Stimulated activated CD4-positive, alpha-beta T cell treated with anti-CD3 and anti-CD28 coated beads, Interleukin-15, amount 100 ng/mL, for 48 hours (primary cell): Measurements from ENCODE around the gene LRFN2.

Source experiments
- DNase-seq, 2 donors: peaks; one replicate each; pipeline ENCODE4 v3.0.0-alpha.2; 2020; ENCODE audit warnings: low read depth in 2 of 2

Gene LRFN2

DNA sequence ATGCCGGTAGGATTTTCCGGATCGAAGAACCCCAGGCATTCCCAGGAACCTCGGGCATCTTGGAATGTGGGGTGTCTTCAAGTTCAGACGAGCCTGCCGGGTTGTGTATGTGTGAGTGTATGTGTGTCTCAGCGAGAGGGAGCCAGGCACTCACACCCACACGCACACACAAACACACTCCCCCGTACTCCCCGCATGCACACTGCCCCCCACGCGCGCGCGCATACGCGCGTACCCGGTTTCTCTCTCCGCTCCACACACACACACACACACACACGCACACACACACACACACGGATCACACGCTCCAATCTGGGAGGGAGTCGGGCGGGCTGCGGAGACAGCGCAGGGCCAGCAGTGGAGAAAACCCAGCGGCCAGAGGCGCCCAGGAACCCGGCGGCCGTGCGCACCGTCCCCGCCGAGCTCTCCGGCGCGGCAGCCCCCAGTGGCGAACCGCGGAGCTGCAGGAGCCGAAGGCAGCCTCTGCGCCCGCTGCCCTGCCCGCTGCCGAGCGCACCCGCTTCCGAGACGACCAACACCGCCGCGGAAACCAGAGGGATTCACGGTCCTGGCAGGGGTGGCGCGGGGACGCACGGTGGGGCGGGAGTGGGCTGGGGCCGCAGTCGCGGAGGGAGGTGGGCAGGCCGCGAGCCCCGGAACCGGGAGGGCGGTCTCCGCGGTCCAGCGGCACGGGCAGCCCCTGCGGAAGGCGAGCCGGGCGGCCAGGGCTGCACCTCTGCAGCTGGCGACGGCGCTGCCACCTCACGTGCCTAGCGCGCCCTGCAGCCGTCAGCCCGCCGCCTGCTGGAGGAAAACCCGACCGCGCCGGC is at the start of gene LRFN2:
Gene LRFN2 (minus strand): TSS at position 125 of the 830 bp plus-strand sequence.
- peak; percentile 43 to 63 for DNase-seq

DNA sequence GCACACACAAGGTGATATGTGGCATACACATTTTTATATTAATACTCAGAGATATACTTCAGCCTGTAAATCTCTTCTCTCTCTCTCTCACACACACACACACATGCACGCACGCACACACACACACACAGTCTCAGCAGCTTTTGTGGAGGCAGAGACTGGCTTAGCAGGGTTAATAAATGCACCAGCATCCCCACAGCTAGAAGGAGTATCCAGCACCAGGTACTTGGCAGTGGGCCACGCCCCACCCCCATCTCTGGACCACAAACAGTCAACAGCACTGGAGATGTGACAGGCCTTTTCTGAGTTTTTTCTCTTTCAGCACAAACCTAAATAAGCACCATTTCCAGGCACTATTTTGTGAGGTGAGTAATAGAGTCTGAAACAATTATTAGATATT is 47.3 kb upstream of the LRFN2 start:
- DNase-seq = no peak

- no peak for DNase-seq
Measured at GRCh38 chr6:40631744-40632143, 44.6 kb upstream of the LRFN2 start.

- no peak for DNase-seq
Measured at GRCh38 chr6:40630488-40630887, 43.3 kb upstream of the LRFN2 start.

- DNase-seq = no peak
Measured at GRCh38 chr6:40630051-40630450, 42.9 kb upstream of the LRFN2 start.

DNA sequence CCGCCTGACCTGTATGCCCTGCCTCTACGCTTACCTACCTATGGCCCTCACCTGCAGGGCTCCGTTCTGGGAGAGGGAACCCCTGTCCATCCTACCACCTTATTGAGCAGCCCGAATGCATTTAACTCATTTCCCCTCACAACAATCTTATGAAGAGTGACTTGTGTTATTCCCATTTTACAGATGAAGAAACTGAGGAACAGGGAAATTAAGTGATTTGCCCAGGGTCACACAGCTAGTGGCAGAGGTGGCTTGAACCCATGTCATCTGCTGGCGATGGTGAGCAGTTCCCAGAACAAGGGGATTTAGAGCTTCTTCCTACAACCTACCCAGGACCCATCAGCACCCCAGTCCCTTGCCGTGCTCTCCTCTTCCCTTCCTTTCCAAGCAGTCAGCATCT is 42.3 kb upstream of the LRFN2 start:
- no peak for DNase-seq

DNA sequence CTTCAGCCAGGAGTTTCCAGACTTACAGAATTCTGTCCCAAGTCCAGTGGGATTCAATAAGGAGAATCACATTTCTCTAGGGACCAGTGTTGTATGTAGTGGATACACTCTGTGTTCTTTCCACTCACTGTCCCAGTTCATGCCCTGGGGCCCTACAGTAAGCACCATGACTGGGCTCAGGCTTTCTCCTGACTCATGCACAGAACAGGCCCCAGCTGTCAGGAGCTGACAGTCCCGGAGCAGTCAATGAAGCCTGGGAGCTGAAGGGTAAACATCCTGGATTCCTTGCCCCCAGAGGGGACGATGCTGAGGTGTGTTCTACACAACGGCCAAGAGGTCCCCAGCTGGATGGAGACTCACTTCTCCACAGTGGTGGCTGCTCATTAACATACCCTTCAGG is 40.2 kb upstream of the LRFN2 start:
- DNase-seq = no peak

DNA sequence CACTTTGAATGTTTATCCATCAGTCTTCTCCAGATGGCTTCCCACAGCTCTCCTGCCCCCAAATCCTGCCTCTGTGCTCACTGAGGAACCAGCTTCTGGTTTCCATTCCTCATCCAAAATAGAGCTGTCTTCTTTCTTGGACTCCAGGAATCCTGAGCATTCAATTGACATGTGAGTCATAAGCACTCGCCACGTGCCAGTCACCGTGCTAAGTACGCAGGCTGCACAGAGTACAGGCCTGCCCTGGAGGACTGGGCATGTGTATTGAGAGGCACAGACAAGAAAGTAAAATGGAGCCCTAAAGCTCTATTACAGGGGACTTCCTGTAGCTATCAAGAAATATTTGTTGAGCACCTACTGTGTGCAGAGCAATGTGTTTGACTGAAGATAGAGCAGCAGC is 39.7 kb upstream of the LRFN2 start:
- DNase-seq = no peak

DNA sequence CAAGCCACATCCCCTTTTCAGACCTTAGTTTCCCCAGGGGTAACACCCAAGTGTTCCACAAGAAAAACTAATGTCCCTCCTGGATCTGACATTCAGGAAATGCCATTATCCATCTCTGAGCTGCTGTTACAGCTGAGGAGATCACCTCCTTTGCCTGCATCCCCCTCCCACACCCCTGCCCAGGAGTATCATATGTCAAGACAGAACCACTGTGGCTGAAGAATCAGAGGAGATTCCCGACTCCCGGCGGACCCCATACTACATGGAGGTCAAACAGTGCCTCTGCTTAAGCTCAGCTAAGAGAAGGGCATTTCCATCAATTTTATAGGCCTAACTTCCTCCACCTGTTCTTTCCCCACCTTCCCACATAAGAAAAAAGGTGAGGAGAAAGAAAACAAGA is 36.8 kb upstream of the LRFN2 start:
- no peak for DNase-seq

DNA sequence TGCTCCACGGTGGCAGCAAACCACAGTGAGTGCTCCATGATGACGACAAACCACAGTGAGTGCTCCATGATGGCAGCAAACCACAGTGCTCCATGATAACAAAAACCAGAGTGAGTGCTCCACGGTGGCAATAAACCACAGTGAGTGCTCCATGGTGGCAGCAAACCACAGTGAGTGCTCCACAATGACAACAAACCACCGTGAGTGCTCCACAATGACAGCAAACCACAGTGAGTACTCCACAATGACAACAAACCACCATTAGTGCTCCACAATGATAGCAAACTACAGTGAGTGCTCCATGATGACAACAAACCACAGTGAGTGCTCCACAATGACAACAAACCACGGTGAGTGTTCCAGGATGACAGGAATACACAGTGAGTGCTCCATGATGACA is 36.0 kb upstream of the LRFN2 start:
- no peak for DNase-seq

DNA sequence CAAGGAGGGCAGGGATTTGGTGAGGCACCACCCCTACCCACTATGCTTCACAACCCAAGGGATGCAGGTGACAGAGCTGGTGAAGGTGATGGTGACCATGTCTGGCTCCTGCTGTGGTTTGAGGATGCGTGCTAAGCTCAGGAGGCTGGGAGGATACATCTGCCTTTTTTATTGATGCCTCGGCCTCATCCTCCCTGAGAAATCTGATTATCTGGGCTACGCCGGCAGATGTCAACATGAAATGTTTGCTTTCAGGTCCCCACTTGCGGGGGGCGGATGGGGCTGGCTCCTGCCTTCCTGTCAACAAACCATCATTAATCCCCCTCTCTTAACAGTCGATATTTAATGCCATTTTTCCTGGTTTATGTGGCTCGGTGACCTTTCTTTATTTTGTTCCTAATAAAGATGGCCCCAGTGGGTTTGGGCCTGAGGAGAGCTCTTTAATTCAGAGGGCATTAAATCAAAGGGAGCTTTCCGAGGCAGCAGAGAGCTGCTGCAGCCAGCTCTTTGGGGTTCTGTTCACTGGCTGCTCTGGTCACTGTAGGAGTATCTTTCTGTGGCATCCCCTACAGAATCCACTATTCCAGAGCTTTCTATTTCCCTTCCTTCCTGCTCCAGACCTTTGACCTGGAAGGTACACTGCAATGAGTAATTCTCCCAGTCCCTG is 33.5 kb upstream of the LRFN2 start:
- no peak for DNase-seq

- no peak for DNase-seq
Measured at GRCh38 chr6:40614671-40615070, 27.5 kb upstream of the LRFN2 start.

GRCh38 chr6:40611912-40612311 is 24.7 kb upstream of the LRFN2 start:
- no peak for DNase-seq

DNA sequence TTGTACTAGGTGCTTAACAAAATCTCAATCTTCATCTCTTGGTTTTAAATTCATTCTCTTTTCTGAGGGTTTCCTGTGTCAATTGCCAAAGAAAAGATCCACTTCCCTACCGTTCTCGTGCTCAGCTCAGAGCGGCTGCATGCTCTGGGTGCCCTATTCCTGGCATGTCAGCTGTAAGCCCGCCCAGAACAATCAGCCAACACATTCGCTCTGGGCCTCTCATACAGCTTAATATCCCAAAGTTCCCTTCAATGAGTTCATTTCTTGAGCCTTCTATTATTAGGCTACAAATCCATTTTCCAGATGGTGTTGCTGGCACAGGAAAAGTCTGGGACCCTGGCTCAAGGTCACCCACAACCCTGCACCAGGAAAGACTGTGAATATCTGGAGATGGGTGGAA is 24.3 kb upstream of the LRFN2 start:
- DNase-seq = no peak

GRCh38 chr6:40610229-40610628 is 23.1 kb upstream of the LRFN2 start:
- DNase-seq = no peak

DNA sequence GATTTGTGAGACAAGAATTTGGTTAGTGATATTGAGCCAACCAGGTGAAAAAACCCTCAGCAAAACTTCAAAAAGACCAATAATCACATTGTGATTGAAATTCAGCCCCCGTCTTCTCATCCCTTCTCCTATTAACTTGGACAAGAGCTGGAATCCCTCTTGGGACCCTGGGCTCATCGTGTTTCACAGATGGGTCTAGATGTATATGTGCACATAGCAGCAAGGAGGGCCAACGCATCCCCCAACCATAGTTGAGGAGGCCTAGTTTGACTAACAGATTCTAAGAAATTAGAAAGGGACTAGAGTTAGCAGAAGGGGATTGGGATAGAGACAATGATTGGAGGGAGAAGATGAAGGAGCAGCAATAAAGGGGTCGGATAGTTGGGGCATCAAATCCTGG is 19.8 kb upstream of the LRFN2 start:
- no peak for DNase-seq

- no peak for DNase-seq
Measured at GRCh38 chr6:40606526-40606925, 19.4 kb upstream of the LRFN2 start.

GRCh38 chr6:40604082-40604481 is 16.9 kb upstream of the LRFN2 start:
- DNase-seq = no peak

DNA sequence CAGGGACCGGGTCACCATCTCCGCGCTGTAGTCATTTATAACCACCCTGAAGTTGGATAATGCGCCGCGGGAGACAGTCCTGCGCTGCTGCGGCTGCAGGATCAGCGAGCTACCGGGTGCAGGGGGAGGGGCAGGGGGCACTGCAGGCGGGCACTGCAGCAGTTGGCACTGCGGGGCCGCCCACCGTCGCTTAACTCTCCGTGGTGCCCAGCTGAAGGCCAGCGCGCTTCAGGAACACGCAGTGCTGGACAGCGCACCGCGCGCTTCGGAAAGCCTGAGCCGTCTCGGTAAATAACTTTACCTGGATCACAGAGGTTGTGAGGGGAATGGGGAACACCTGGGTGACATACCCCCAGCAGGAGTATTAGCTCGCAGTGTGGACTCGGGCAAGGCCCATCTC is 12.4 kb upstream of the LRFN2 start:
- DNase-seq = no peak

DNA sequence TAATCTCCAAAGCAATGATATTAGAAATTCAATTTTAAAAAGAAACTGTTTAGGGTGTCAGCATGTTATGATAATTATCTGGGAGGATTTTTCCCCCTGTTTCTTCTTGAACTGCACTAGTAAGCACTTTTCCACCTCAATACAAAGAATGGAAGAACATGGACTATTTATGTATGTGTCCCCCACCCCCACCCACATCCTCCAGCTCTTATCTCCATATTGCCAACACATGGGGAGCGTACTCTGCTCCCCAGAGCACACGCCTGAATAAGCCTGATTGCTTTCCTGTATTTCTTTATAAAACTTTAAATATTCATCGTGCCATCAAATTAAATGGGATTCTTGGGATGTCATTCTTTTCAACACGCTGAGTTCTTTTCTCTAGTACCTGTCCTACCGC is 11.4 kb upstream of the LRFN2 start:
- DNase-seq = no peak

DNA sequence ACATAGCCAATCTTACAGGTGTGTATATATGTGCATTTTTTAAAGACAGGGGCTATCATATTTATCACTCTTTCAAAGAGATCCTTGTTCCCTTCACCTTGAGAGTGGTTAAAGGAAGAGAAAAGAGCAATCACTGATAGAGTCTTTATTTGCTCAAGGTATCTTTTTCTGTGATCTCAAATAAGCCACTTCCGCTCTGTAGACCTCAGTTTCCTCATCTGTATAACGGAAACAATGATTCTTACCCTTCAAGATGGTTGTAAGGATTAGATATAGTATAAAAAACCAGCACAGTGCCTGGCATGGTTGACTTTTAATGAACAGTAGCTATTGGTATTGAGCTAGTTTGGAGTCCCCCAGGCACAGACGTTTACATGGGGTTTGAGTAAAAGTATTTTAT is 10.1 kb upstream of the LRFN2 start:
- DNase-seq = no peak

GRCh38 chr6:40588480-40588879 is 1.3 kb upstream of the LRFN2 start:
- DNase-seq = no peak

DNA sequence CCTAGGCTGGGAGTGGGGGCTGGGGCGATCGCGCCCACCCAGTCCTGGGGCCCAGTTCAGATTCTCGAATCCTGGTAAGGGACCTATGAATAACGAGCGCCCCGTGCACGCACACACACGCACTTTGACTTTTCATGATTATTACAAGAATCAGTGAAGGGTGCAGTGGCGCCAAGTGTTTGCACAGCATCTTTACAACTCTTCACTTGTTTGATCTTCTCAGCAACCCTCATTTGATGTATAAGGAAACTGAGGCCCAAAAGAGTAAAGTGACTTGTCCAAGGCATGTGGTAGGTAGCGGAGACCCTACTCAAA is 863 bp upstream of the LRFN2 start:
- no peak for DNase-seq
